GM12892 (cell line): ENCODE data around the gene CEACAM5.

Experiments used
- POLR2A ChIP-seq: IDR thresholded peaks from 2 replicates; pipeline ENCODE4 v1.6.1; 2011; ENCODE audit warnings: low read depth, low read length, control low read depth
- POLR2AphosphoS5 ChIP-seq: IDR thresholded peaks from 2 replicates; pipeline ENCODE4 v1.6.1; 2011; ENCODE audit warnings: low read depth, low read length, control low read depth
- TAF1 ChIP-seq: IDR thresholded peaks from 2 replicates; pipeline ENCODE4 v1.6.1; 2011; ENCODE audit warnings: low read depth, mild to moderate bottlenecking, control low read depth, low read length, borderline replicate concordance

- TF ChIP-seq POLR2A = no peak
- TF ChIP-seq POLR2AphosphoS5 = no peak
- no peak for TF ChIP-seq TAF1
These were observed 25.7 kb downstream of the CEACAM5 start for GRCh38 chr19:41734156-41734555.
